Type B pancreatic cell (in vitro differentiated cells): ENCODE measurements around the gene ABCB1. TPM values are rescaled to one million over a fixed set of nuclear protein-coding genes. Genes with fewer than 3 reads are reported as not detected.
"Not testable (repeated sequence)": the region's sequence is repeated elsewhere in the genome, so short reads cannot be mapped to it uniquely, and the experiment has no call there.

ENCODE experiments used
- DNase-seq: peaks from one replicate; pipeline ENCODE4 v3.0.0; 2021; ENCODE audit warnings: mixed read lengths; ENCODE audit not compliant: unreplicated experiment; ENCODE audit errors: extremely low spot score
- H3K27ac Mint-ChIP-seq: 2 replicates; pipeline ENCODE4 v1.8.0; 2021; ENCODE audit warnings: mild to moderate bottlenecking, mixed read lengths
- H3K27me3 Mint-ChIP-seq: 2 replicates; pipeline ENCODE4 v1.8.0; 2021; ENCODE audit warnings: mixed read lengths
- H3K36me3 Mint-ChIP-seq: 2 replicates; pipeline ENCODE4 v1.8.0; 2021; ENCODE audit warnings: mixed read lengths
- H3K4me1 Mint-ChIP-seq: one replicate; pipeline ENCODE4 v1.8.0; 2021; ENCODE audit warnings: mixed read lengths; ENCODE audit not compliant: unreplicated experiment
- H3K4me3 Mint-ChIP-seq: 2 replicates; pipeline ENCODE4 v1.8.0; 2021; ENCODE audit warnings: mild to moderate bottlenecking, mixed read lengths
- H3K9me3 Mint-ChIP-seq: 2 replicates; pipeline ENCODE4 v1.8.0; 2021; ENCODE audit warnings: mixed read lengths
- CTCF ChIP-seq: fragments of 200-600 bp; sonication (generic); conservative IDR thresholded peaks from 2 replicates; pipeline ENCODE4 v1.5.0; 2021; ENCODE audit warnings: antibody characterized with exemption, mild to moderate bottlenecking
- total RNA-seq: library from RNA; stranded (reverse); gene quantifications from 2 replicates; pipeline ENCODE4 v1.2.1, GENCODE V29; 2021; ENCODE audit warnings: low replicate concordance

Gene ABCB1
- total RNA-seq, 1 donor from 2014 or later = 31.3 TPM

- DNase-seq = no peak
- H3K36me3 Mint-ChIP-seq = no peaks in the 10 kb centered on the region
- no peaks in the 10 kb centered on the region for H3K27me3 Mint-ChIP-seq
- H3K9me3 Mint-ChIP-seq = no peaks in the 10 kb centered on the region
- H3K4me1 Mint-ChIP-seq = no peaks in the 10 kb centered on the region
- TF ChIP-seq CTCF = no peak
- no peak overlapping the region for H3K4me3 Mint-ChIP-seq
- no peak overlapping the region for H3K27ac Mint-ChIP-seq
These were observed 25.2 kb downstream of the ABCB1 start for GRCh38 chr7:87575521-87575920.

- Mint-ChIP-seq H3K36me3 (no peaks in the 10 kb centered on the region), H3K27me3 (no peaks in the 10 kb centered on the region), H3K27ac (no peak overlapping the region), H3K9me3 (no peaks in the 10 kb centered on the region), H3K4me1 (no peaks in the 10 kb centered on the region), H3K4me3 (no peak overlapping the region)
- DNase-seq = no peak
- TF ChIP-seq CTCF = no peak
These were observed 26.1 kb downstream of the ABCB1 start for GRCh38 chr7:87574630-87575029.

- H3K36me3 Mint-ChIP-seq, H3K4me3 Mint-ChIP-seq, H3K9me3 Mint-ChIP-seq, DNase-seq, H3K4me1 Mint-ChIP-seq, H3K27me3 Mint-ChIP-seq, H3K27ac Mint-ChIP-seq: not testable (repeated sequence)
These were observed 28.2 kb downstream of the ABCB1 start for GRCh38 chr7:87572513-87572912.

GRCh38 chr7:87570178-87570577, 30.5 kb downstream of the ABCB1 start:
- H3K9me3 Mint-ChIP-seq = no peaks in the 10 kb centered on the region
- TF ChIP-seq CTCF = no peak
- no peak overlapping the region for H3K4me3 Mint-ChIP-seq
- no peak overlapping the region for H3K27ac Mint-ChIP-seq
- no peaks in the 10 kb centered on the region for H3K36me3 Mint-ChIP-seq
- DNase-seq = no peak
- H3K27me3 Mint-ChIP-seq = no peaks in the 10 kb centered on the region
- peaks cover 3% of the 10 kb centered on the region for H3K4me1 Mint-ChIP-seq

GRCh38 chr7:87567052-87567451, 33.6 kb downstream of the ABCB1 start:
- Mint-ChIP-seq H3K9me3 (no peaks in the 10 kb centered on the region), H3K36me3 (no peaks in the 10 kb centered on the region), H3K27ac (no peak overlapping the region), H3K27me3 (no peaks in the 10 kb centered on the region), H3K4me1 (peaks cover 3% of the 10 kb centered on the region), H3K4me3 (no peak overlapping the region)
- no peak for TF ChIP-seq CTCF
- no peak for DNase-seq

- no peaks in the 10 kb centered on the region for H3K9me3 Mint-ChIP-seq
These were observed 34.3 kb downstream of the ABCB1 start for GRCh38 chr7:87566311-87566900.

More at GRCh38 chr7:87566311-87566900, 34.3 kb downstream of the ABCB1 start:
- DNase-seq = no peak
- H3K27ac Mint-ChIP-seq = no peak overlapping the region
- TF ChIP-seq CTCF = no peak
- no peak overlapping the region for H3K4me3 Mint-ChIP-seq
- no peaks in the 10 kb centered on the region for H3K36me3 Mint-ChIP-seq
- H3K27me3 Mint-ChIP-seq = no peaks in the 10 kb centered on the region
- H3K4me1 Mint-ChIP-seq = peaks cover 3% of the 10 kb centered on the region
